GM23338 (cell line): ENCODE data around the gene PSMD12. TPM values are rescaled to one million over a fixed set of nuclear protein-coding genes. Genes with fewer than 3 reads are reported as not detected.

ENCODE experiments used
- ATAC-seq: fragments of 200-7000 bp; cut with Tn5 transposase; 3 replicates; pipeline ENCODE4 v1.9.1; 2020
- DNase-seq: peaks from one replicate; pipeline ENCODE4 v3.0.0-alpha.2; 2015; ENCODE audit warnings: low spot score
- H2AFZ ChIP-seq: fragments of 200-600 bp; sonication (generic); 2 replicates; pipeline ENCODE4 v1.8.0; 2016; ENCODE audit warnings: antibody characterized with exemption, mild to moderate bottlenecking, moderate library complexity
- H3F3A ChIP-seq: fragments of 200-600 bp; sonication (generic); replicated peaks from 2 replicates; pipeline ENCODE4 v1.8.0; 2017; ENCODE audit warnings: antibody characterized with exemption, mixed run types, low read depth
- H3K27ac ChIP-seq: fragments of 200-600 bp; sonication (generic); 2 replicates; pipeline ENCODE4 v1.6.1; 2016; ENCODE audit warnings: low read depth
- H3K27me3 ChIP-seq: fragments of 200-600 bp; sonication (generic); 2 replicates; pipeline ENCODE4 v1.8.0; 2016; ENCODE audit warnings: mild to moderate bottlenecking, mixed run types, moderate library complexity; ENCODE audit not compliant: insufficient read depth
- H3K36me3 ChIP-seq: fragments of 200-600 bp; sonication (generic); 2 replicates; pipeline ENCODE4 v1.8.0; 2016; ENCODE audit warnings: mild to moderate bottlenecking; ENCODE audit not compliant: insufficient read depth
- H3K4me1 ChIP-seq: fragments of 200-600 bp; sonication (generic); 2 replicates; pipeline ENCODE4 v1.8.0; 2016; ENCODE audit warnings: mild to moderate bottlenecking, moderate library complexity; ENCODE audit not compliant: insufficient read depth
- H3K4me2 ChIP-seq: fragments of 200-600 bp; sonication (generic); 2 replicates; pipeline ENCODE4 v1.7.1; 2017; ENCODE audit warnings: mixed run types
- H3K4me3 ChIP-seq: fragments of 200-600 bp; sonication (generic); 2 replicates; pipeline ENCODE4 v1.6.1; 2016; ENCODE audit warnings: mixed run types
- H3K79me2 ChIP-seq: fragments of 200-600 bp; sonication (generic); replicated peaks from 2 replicates; pipeline ENCODE4 v1.8.0; 2017; ENCODE audit warnings: mild to moderate bottlenecking; ENCODE audit not compliant: insufficient read depth
- H3K9me2 ChIP-seq: fragments of 200-600 bp; sonication (generic); 2 replicates; pipeline ENCODE4 v1.8.0; 2017; ENCODE audit not compliant: insufficient read depth
- H4K20me1 ChIP-seq: fragments of 200-600 bp; sonication (generic); replicated peaks from 2 replicates; pipeline ENCODE4 v1.8.0; 2017; ENCODE audit warnings: mild to moderate bottlenecking; ENCODE audit not compliant: insufficient read depth
- H3K27ac Mint-ChIP-seq: 2 replicates; pipeline ENCODE4 v1.8.0; 2020; ENCODE audit warnings: inconsistent platforms, mild to moderate bottlenecking, moderate library complexity, mixed read lengths
- H3K27me3 Mint-ChIP-seq: 3 replicates; pipeline ENCODE4 v1.8.0; 2022; ENCODE audit warnings: low read depth, mild to moderate bottlenecking, moderate library complexity, mixed read lengths, inconsistent platforms; ENCODE audit not compliant: insufficient read depth, poor library complexity
- H3K36me3 Mint-ChIP-seq: 3 replicates; pipeline ENCODE4 v1.8.0; 2021; ENCODE audit warnings: low read depth, mild to moderate bottlenecking, inconsistent platforms, moderate library complexity, mixed read lengths
- H3K4me1 Mint-ChIP-seq: 3 replicates; pipeline ENCODE4 v1.8.0; 2020; ENCODE audit warnings: mild to moderate bottlenecking, inconsistent platforms, mixed read lengths
- H3K4me3 Mint-ChIP-seq: 3 replicates; pipeline ENCODE4 v1.8.0; 2021; ENCODE audit warnings: moderate library complexity, mild to moderate bottlenecking, inconsistent platforms, mixed read lengths
- H3K9me3 Mint-ChIP-seq: 3 replicates; pipeline ENCODE4 v1.8.0; 2020; ENCODE audit warnings: moderate library complexity, mild to moderate bottlenecking, inconsistent platforms, mixed read lengths
- CREB1 ChIP-seq: fragments of 250-450 bp; sonication (Bioruptor Pico); IDR thresholded peaks from 2 replicates; pipeline ENCODE4 v1.5.0; 2020; ENCODE audit warnings: low read depth, mild to moderate bottlenecking, moderate library complexity
- CTCF ChIP-seq, 2 experiments: fragments of 200-600 bp in 1 of 2; sonication (generic) in 1 of 2; conservative IDR thresholded peaks; 2 replicates each; pipeline versions ENCODE4 v1.5.1 to v1.6.1; 2016 to 2017; ENCODE audit warnings: antibody characterized with exemption in 2 of 2, low read depth in 2 of 2, mild to moderate bottlenecking in 2 of 2, moderate library complexity in 1 of 2
- ETS1 ChIP-seq: IDR thresholded peaks from 2 replicates; pipeline ENCODE4 v1.6.1; 2016; ENCODE audit warnings: antibody characterized with exemption
- EZH2phosphoT487 ChIP-seq: fragments of 200-600 bp; sonication (generic); IDR thresholded peaks from one replicate; pipeline ENCODE4 v1.8.1; 2018; ENCODE audit warnings: antibody characterized with exemption; ENCODE audit not compliant: unreplicated experiment
- NANOG ChIP-seq: IDR thresholded peaks from 2 replicates; pipeline ENCODE4 v1.6.1; 2016; ENCODE audit warnings: antibody characterized with exemption, borderline replicate concordance
- POLR2AphosphoS5 ChIP-seq: IDR thresholded peaks from 2 replicates; pipeline ENCODE4 v1.6.1; 2016; ENCODE audit warnings: antibody characterized with exemption, low read depth
- REST ChIP-seq: IDR thresholded peaks from one replicate; pipeline ENCODE4 v1.6.1; 2018; ENCODE audit warnings: antibody characterized with exemption; ENCODE audit not compliant: unreplicated experiment
- STAT1 ChIP-seq: IDR thresholded peaks from one replicate; pipeline ENCODE4 v1.6.1; 2016; ENCODE audit warnings: antibody characterized with exemption; ENCODE audit not compliant: unreplicated experiment
- ZNF114 ChIP-seq: fragments of 250-450 bp; sonication (Bioruptor Pico); IDR thresholded peaks from 2 replicates; pipeline ENCODE4 v1.5.0; 2020; ENCODE audit warnings: mild to moderate bottlenecking, moderate library complexity
- ZNF331 ChIP-seq: fragments of 250-450 bp; sonication (Bioruptor Pico); IDR thresholded peaks from 2 replicates; pipeline ENCODE4 v1.5.0; 2020; ENCODE audit warnings: low read depth, mild to moderate bottlenecking, moderate library complexity
- ZNF462 ChIP-seq: fragments of 250-450 bp; sonication (Bioruptor Pico); IDR thresholded peaks from 2 replicates; pipeline ENCODE4 v1.5.0; 2020; ENCODE audit warnings: mild to moderate bottlenecking, moderate library complexity
- polyA plus RNA-seq: library from polyadenylated mRNA; unstranded; fragments of >200 nt; fragmentation: Nextera tagmentation; extraction: Ambion mirVana; gene quantifications from 2 replicates; pipeline ENCODE4 v1.2.1, GENCODE V29; 2016
- total RNA-seq: library from RNA; depleted of rRNA; stranded (reverse); fragments of >200 nt; shearing (Covaris generic); gene quantifications from 2 replicates; pipeline ENCODE4 v1.2.3, GENCODE V29; 2014

The PSMD12 gene
- total and polyA plus RNA-seq, 2 experiments from 2014 or later, result 73.7 to 146 TPM

- TF ChIP-seq ZNF462 (CRISPR knock-in tag), result no peak
- TF ChIP-seq EZH2phosphoT487, result no peak
- no peak for TF ChIP-seq STAT1
- TF ChIP-seq ZNF114 (CRISPR knock-in tag), result no peak
- no peak for TF ChIP-seq ETS1
Measured at GRCh38 chr17:67336859-67337258, 29.5 kb downstream of the PSMD12 start (continued).

- no peak for DNase-seq
- Histone ChIP-seq H2AFZ (no peak overlapping the region), H4K20me1 (no peaks in the 10 kb centered on the region), H3K27ac (no peak overlapping the region), H3K9me2 (0 out of 2 replicates have a peak, but pooled peaks cover 4% of the 10 kb centered on the region), H3K27me3 (no peaks in the 10 kb centered on the region), H3K79me2 (no peaks in the 10 kb centered on the region), H3K36me3 (peaks cover 6% of the 10 kb centered on the region; the same call in 1 of the 2 replicates), H3K4me2 (no peak overlapping the region), H3K4me3 (no peak overlapping the region), H3K4me1 (no peaks in the 10 kb centered on the region), H3F3A (no peaks in the 10 kb centered on the region)
- no peaks in the 10 kb centered on the region; the same call in 2 of the 3 replicates for H3K4me1 Mint-ChIP-seq
- H3K27ac Mint-ChIP-seq, result no peak overlapping the region
- peaks cover 15% of the 10 kb centered on the region for H3K36me3 Mint-ChIP-seq
- ATAC-seq, result no peak
- peaks cover 9% of the 10 kb centered on the region for H3K27me3 Mint-ChIP-seq
- H3K9me3 Mint-ChIP-seq, result no peaks in the 10 kb centered on the region; the same call in 2 of the 3 replicates
- no peak overlapping the region for H3K4me3 Mint-ChIP-seq
- TF ChIP-seq REST (no peak), ETS1 (no peak), CREB1 (no peak), POLR2AphosphoS5 (no peak), STAT1 (no peak), CTCF (conservative IDR thresholded peaks at IDR 0.05; ENCODE audit: low read depth in 2 of 2) (no peak), NANOG (no peak), ZNF331 (CRISPR knock-in tag) (no peak)
Measured at GRCh38 chr17:67335245-67335835, 31.0 kb downstream of the PSMD12 start.
